PC-9 (cell line): ENCODE results near the gene VAV2. TPM values are rescaled to one million over a fixed set of nuclear protein-coding genes. Genes with fewer than 3 reads are reported as not detected.

Source experiments
- BruUV-seq: library from RNA; stranded (reverse); fragments of 400-500 nt; replicated peaks from 2 replicates; lab custom pipeline; 2021; lab: Mats Ljungman, UMichigan
- CTCF ChIA-PET: fragments of 300-600 bp; sonication (Branson Sonifier 250); formaldehyde crosslinking; loops from one replicate; lab custom pipeline; 2022; ENCODE audit warnings: antibody characterized with exemption; lab: Charles Lee
- POLR2A ChIA-PET: fragments of 300-600 bp; sonication (Branson Sonifier 250); formaldehyde crosslinking; loops from one replicate; lab custom pipeline; 2022; ENCODE audit warnings: antibody characterized with exemption; ENCODE audit not compliant: unreplicated experiment; lab: Charles Lee
- DNase-seq, 2 experiments: peaks; one replicate each; pipeline versions ENCODE4 v3.0.0 to v3.0.0-alpha.2; 2015 to 2022; ENCODE audit warnings: mixed read lengths in 1 of 2
- H2AFZ ChIP-seq: fragments of 200-600 bp; sonication (generic); 2 replicates; pipeline ENCODE4 v1.8.1; 2017; ENCODE audit warnings: antibody characterized with exemption
- H3F3A ChIP-seq: fragments of 200-600 bp; sonication (generic); 2 replicates; pipeline ENCODE4 v1.8.1; 2017; ENCODE audit warnings: antibody characterized with exemption, mild to moderate bottlenecking, low read depth; ENCODE audit not compliant: insufficient read depth
- H3K27ac ChIP-seq: fragments of 200-600 bp; sonication (generic); 2 replicates; pipeline ENCODE4 v1.6.1; 2016; ENCODE audit warnings: mixed run types
- H3K27me3 ChIP-seq: fragments of 200-600 bp; sonication (generic); 2 replicates; pipeline ENCODE4 v1.6.1; 2016; ENCODE audit warnings: low read depth, mixed run types; ENCODE audit not compliant: insufficient read depth
- H3K36me3 ChIP-seq: fragments of 200-600 bp; sonication (generic); 2 replicates; pipeline ENCODE4 v1.6.1; 2016; ENCODE audit warnings: low read depth, mixed run types
- H3K4me1 ChIP-seq: fragments of 200-600 bp; sonication (generic); replicated peaks from 2 replicates; pipeline ENCODE4 v1.6.1; 2016; ENCODE audit warnings: mixed run types; ENCODE audit not compliant: insufficient read depth
- H3K4me2 ChIP-seq: fragments of 200-600 bp; sonication (generic); 2 replicates; pipeline ENCODE4 v1.6.1; 2017; ENCODE audit warnings: mixed run types
- H3K4me3 ChIP-seq: fragments of 200-600 bp; sonication (generic); 2 replicates; pipeline ENCODE4 v1.6.1; 2016; ENCODE audit warnings: mixed run types
- H3K79me2 ChIP-seq: fragments of 200-600 bp; sonication (generic); 2 replicates; pipeline ENCODE4 v1.6.1; 2017; ENCODE audit warnings: low read depth, mixed run types
- H3K9me2 ChIP-seq: fragments of 200-600 bp; sonication (generic); 2 replicates; pipeline ENCODE4 v1.8.1; 2017; ENCODE audit warnings: mild to moderate bottlenecking; ENCODE audit not compliant: insufficient read depth
- H3K9me3 ChIP-seq: fragments of 200-600 bp; sonication (generic); 2 replicates; pipeline ENCODE4 v1.8.1; 2016; ENCODE audit warnings: low read depth; ENCODE audit not compliant: insufficient read depth
- H4K20me1 ChIP-seq: fragments of 200-600 bp; sonication (generic); 2 replicates; pipeline ENCODE4 v1.8.1; 2017; ENCODE audit not compliant: insufficient read depth
- EZH2 ChIP-seq: fragments of 200-600 bp; sonication (generic); IDR thresholded peaks from 2 replicates; pipeline ENCODE4 v1.8.0; 2017; ENCODE audit warnings: antibody characterized with exemption, low read depth
- intact Hi-C: fragments of 100-400 bp; cut with micrococcal nuclease; formaldehyde crosslinking; loops from one replicate; pipeline ENCODE4 v1.10.0; 2022; ENCODE audit not compliant: unreplicated experiment
- total RNA-seq: library from RNA; stranded (reverse); gene quantifications from 2 replicates; pipeline ENCODE4 v1.2.3, GENCODE V29; 2021
- TF ChIP-seq, protein P1 (sequence below): fragments of 200-600 bp; sonication (generic); conservative IDR thresholded peaks from 2 replicates; pipeline ENCODE4 v1.6.1; 2017; ENCODE audit warnings: mixed run types, antibody characterized with exemption, mild to moderate bottlenecking, moderate library complexity

Gene VAV2
- total RNA-seq, 1 experiment from 2014 or later: 36.5 TPM

DNA sequence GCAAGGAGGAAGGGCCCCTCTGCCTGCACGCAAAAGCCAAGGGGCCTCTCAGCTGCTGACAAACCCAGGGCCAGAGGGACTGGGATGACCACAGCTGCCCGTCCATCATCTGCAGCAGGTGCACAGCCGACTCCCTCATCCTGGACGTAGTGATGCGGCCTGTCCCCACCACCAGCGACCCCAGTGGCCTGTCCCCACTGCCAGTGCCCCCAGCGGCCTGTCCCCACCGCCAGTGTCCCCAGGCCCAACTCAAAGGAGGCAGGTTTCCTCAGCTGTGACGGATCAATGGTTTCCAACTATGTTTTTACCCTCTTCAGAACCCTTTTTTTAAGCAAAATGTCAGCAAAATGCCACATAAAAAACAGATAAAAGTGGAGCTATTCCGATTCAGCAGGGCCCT is 62.5 kb downstream of the VAV2 start:
- peaks cover 41% of the 10 kb centered on the region for H4K20me1 ChIP-seq
- DNase-seq: no peak
- no peak for TF ChIP-seq EZH2
- TF ChIP-seq, protein P1, sequence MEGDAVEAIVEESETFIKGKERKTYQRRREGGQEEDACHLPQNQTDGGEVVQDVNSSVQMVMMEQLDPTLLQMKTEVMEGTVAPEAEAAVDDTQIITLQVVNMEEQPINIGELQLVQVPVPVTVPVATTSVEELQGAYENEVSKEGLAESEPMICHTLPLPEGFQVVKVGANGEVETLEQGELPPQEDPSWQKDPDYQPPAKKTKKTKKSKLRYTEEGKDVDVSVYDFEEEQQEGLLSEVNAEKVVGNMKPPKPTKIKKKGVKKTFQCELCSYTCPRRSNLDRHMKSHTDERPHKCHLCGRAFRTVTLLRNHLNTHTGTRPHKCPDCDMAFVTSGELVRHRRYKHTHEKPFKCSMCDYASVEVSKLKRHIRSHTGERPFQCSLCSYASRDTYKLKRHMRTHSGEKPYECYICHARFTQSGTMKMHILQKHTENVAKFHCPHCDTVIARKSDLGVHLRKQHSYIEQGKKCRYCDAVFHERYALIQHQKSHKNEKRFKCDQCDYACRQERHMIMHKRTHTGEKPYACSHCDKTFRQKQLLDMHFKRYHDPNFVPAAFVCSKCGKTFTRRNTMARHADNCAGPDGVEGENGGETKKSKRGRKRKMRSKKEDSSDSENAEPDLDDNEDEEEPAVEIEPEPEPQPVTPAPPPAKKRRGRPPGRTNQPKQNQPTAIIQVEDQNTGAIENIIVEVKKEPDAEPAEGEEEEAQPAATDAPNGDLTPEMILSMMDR: no peak
- H3F3A ChIP-seq: no peaks in the 10 kb centered on the region
- intact Hi-C loops: no loop called here
- H3K27me3 ChIP-seq: no peaks in the 10 kb centered on the region
- H3K79me2 ChIP-seq: peaks cover 4% of the 10 kb centered on the region; the same call in 1 of the 2 replicates
- H3K27ac ChIP-seq: no peak overlapping the region
- no peaks in the 10 kb centered on the region for H3K4me1 ChIP-seq
- no peaks in the 10 kb centered on the region for H3K9me2 ChIP-seq
- POLR2A ChIA-PET: no interaction called here
- no peak overlapping the region for H3K4me3 ChIP-seq
- H3K36me3 ChIP-seq: no peaks in the 10 kb centered on the region
- CTCF ChIA-PET: no interaction called here
- no peak overlapping the region for H2AFZ ChIP-seq
- H3K9me3 ChIP-seq: no peaks in the 10 kb centered on the region
- no TSS peak for BruUV-seq
- H3K4me2 ChIP-seq: no peak overlapping the region

DNA sequence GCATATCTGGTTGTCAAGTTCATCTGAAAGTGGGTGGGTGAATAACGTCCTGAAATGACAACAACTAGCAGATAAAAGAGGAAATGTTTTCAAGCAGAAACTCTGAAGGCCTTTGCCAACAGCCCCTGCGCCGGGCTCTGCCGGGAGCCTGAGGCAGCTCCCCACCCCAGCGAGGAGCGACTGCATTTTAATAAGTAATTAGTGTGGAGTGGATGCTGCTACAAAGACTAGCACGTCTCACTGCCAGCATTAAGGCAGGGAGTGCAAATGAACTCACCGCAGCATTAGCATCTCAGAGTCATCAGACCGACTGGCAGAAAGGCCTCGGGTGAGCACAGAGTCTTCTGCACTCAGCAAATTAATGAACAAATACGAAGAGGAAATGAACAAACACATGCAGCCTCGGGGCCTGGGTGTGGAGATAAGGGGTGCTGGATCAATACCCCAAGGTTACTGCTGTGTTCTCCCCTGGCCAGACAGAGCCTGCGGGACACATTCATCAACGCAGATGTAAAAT is 63.8 kb downstream of the VAV2 start:
- Histone ChIP-seq H4K20me1 (peaks cover 45% of the 10 kb centered on the region), H3K9me3 (no peaks in the 10 kb centered on the region), H2AFZ (no peak overlapping the region), H3K4me1 (no peaks in the 10 kb centered on the region), H3K79me2 (peaks cover 6% of the 10 kb centered on the region; the same call in 1 of the 2 replicates), H3K4me3 (no peak overlapping the region), H3K9me2 (no peaks in the 10 kb centered on the region), H3K27me3 (no peaks in the 10 kb centered on the region), H3F3A (no peaks in the 10 kb centered on the region), H3K36me3 (no peaks in the 10 kb centered on the region), H3K4me2 (no peak overlapping the region), H3K27ac (no peak overlapping the region)
- CTCF ChIA-PET: no interaction called here
- no peak for DNase-seq
- no TSS peak for BruUV-seq
- POLR2A ChIA-PET: no interaction called here
- intact Hi-C loops: no loop called here
- TF ChIP-seq, protein P1: no peak
- TF ChIP-seq EZH2: no peak

DNA sequence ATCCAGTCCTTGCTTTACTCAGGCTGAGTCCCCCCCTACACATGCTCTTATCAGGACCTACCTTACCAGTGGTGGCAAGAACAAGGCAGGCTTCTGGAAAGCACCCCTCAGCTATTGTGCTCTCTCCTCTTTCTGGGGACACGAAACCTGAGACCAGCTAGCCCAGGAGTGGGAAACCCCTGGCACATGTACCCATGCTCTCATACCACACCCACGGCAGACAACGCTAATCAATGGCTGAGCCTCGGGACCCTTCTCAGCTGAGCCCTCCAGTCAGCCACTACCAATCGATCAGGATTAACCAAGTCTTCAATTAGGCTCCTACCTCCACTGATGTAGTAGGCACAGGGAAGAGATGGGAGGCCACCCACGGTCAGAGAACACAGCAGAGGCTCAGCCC is 65.1 kb downstream of the VAV2 start:
- ChIA-PET POLR2A (no interaction called here), CTCF (no interaction called here)
- Histone ChIP-seq H3K4me3 (no peak overlapping the region), H3K9me3 (no peaks in the 10 kb centered on the region), H3K79me2 (peaks cover 8% of the 10 kb centered on the region; the same call in 1 of the 2 replicates), H3K9me2 (no peaks in the 10 kb centered on the region), H3K27ac (no peak overlapping the region), H3K36me3 (no peaks in the 10 kb centered on the region), H4K20me1 (peaks cover 52% of the 10 kb centered on the region), H2AFZ (no peak overlapping the region), H3K4me2 (no peak overlapping the region), H3K4me1 (no peaks in the 10 kb centered on the region), H3F3A (no peaks in the 10 kb centered on the region), H3K27me3 (no peaks in the 10 kb centered on the region)
- DNase-seq: no peak
- no TSS peak for BruUV-seq
- no peak for TF ChIP-seq EZH2
- TF ChIP-seq, protein P1: no peak
- intact Hi-C loops: no loop called here
